A673 (cell line): ENCODE data around the gene PLEKHG4. TPM values are rescaled to one million over a fixed set of nuclear protein-coding genes. Genes with fewer than 3 reads are reported as not detected.
A peak's percentile ranks its signal among the peaks of the same experiment; 100 is the strongest.

ENCODE experiments used
- BruUV-seq: library from RNA; stranded (reverse); fragments of 400-500 nt; replicated peaks from 2 replicates; lab custom pipeline; 2021; lab: Mats Ljungman, UMichigan
- CTCF ChIA-PET: fragments of 300-600 bp; sonication (Branson Sonifier 250); formaldehyde crosslinking; loops from one replicate; lab custom pipeline; 2022; ENCODE audit warnings: antibody characterized with exemption; lab: Charles Lee
- POLR2A ChIA-PET: fragments of 300-600 bp; sonication (Branson Sonifier 250); formaldehyde crosslinking; loops from one replicate; lab custom pipeline; 2022; ENCODE audit warnings: antibody characterized with exemption; ENCODE audit not compliant: low non-redundant PET; lab: Charles Lee
- DNase-seq: peaks from one replicate; pipeline ENCODE4 v3.0.0-alpha.2; 2015; ENCODE audit warnings: low spot score
- H3K27ac ChIP-seq: fragments of 200-600 bp; sonication (generic); 2 replicates; pipeline ENCODE4 v1.5.1; 2016; ENCODE audit warnings: mixed run types, low read depth, mild to moderate bottlenecking, mixed read lengths, antibody characterized with exemption, low read length; ENCODE audit not compliant: poor library complexity, severe bottlenecking
- H3K27me3 ChIP-seq: fragments of 200-600 bp; sonication (generic); replicated peaks from 2 replicates; pipeline ENCODE4 v1.6.1; 2017; ENCODE audit warnings: mixed run types, low read depth, mild to moderate bottlenecking, mixed read lengths, antibody characterized with exemption, low read length; ENCODE audit not compliant: insufficient read depth, poor library complexity
- H3K36me3 ChIP-seq: fragments of 200-600 bp; sonication (generic); 2 replicates; pipeline ENCODE4 v1.6.1; 2016; ENCODE audit warnings: mixed run types, mild to moderate bottlenecking, mixed read lengths, antibody characterized with exemption, low read length; ENCODE audit not compliant: insufficient read depth, poor library complexity, severe bottlenecking
- H3K4me1 ChIP-seq: fragments of 200-600 bp; sonication (generic); 2 replicates; pipeline ENCODE4 v1.6.1; 2017; ENCODE audit warnings: mixed run types, mild to moderate bottlenecking, mixed read lengths, antibody characterized with exemption, low read length; ENCODE audit not compliant: insufficient read depth, poor library complexity, severe bottlenecking
- H3K4me3 ChIP-seq: fragments of 200-600 bp; sonication (generic); 2 replicates; pipeline ENCODE4 v1.5.1; 2016; ENCODE audit warnings: low read depth, mixed run types, mild to moderate bottlenecking, mixed read lengths, low read length; ENCODE audit not compliant: poor library complexity, severe bottlenecking
- H3K9me3 ChIP-seq: fragments of 200-600 bp; sonication (generic); 2 replicates; pipeline ENCODE4 v1.6.1; 2016; ENCODE audit warnings: mixed run types, low read depth, mild to moderate bottlenecking, mixed read lengths, antibody characterized with exemption, low read length; ENCODE audit not compliant: poor library complexity, severe bottlenecking
- EZH2 ChIP-seq: fragments of 200-600 bp; sonication (generic); IDR thresholded peaks from 2 replicates; pipeline ENCODE4 v1.6.1; 2017; ENCODE audit warnings: borderline replicate concordance, low read depth, mild to moderate bottlenecking, mixed read lengths, antibody characterized with exemption, low read length; ENCODE audit not compliant: poor library complexity, severe bottlenecking
- intact Hi-C: fragments of 100-400 bp; cut with micrococcal nuclease; formaldehyde crosslinking; loops from one replicate; pipeline ENCODE4 v1.10.0; 2022; ENCODE audit not compliant: unreplicated experiment
- total RNA-seq: library from RNA; stranded (reverse); gene quantifications from 2 replicates; pipeline ENCODE4 v1.2.3, GENCODE V29; 2021
- TF ChIP-seq, protein P1 (sequence below): fragments of 300-800, 200-600 bp; sonication (generic); conservative IDR thresholded peaks from 2 replicates; pipeline ENCODE4 v1.5.1; 2017; ENCODE audit warnings: low read depth, mild to moderate bottlenecking, antibody characterized with exemption, low read length, moderate library complexity, mixed read lengths

PLEKHG4 gene
- total RNA-seq, 1 experiment from 2014 or later = 5.8 TPM

DNA sequence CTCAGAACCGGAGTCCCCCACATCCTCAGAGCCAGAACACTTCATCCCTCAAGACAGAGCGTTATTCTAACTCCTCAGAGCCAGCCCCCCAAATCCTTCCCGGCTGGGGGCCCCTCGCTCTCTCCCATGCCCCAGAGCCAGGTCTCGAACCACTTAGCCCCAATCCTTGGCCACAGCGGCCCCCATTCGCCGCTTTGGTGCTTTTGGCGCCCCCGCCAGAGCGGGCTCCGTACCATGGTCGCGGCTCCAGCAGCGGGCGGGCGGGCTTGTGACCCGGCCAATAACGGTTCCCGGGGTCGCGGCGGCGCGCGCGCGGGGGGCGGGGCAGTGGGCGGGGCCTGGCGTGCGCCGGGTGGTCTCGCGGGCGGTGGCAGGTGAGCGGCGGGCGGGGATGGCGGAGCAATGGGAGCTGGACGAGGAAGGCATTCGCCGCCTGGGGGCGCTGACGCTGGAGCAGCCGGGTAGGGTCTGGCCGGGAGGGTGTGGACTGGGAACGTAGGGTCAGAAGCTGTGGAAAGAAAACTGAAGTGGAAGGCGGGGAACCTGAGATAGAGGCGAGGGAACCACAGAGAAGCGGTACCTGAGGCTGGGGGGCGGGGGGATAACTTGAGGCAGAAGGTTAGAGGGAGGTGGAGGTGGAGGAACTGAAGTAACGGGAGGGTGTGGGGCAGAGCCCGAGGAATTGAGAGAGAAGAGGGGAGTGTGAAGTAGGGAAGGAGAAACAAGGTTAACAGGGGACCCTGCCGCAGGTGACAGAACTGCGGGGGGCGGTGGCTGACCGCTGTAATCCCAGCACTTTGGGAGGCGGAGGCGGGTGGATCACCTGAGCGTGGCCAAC is 47.4 kb downstream of the PLEKHG4 start, which contains the start of the genes KCTD19 and LRRC36:
Gene KCTD19, minus strand, starts transcription at position 270 of the 838 bp plus-strand sequence. Its CDS starts 34 bp downstream, at position 236.
Gene LRRC36, plus strand, starts transcription at position 344 of the 838 bp plus-strand sequence. Its CDS starts 48 bp downstream, at position 392.
- no peaks in the 10 kb centered on the region for H3K4me1 ChIP-seq
- TF ChIP-seq EZH2 = no peak
- TF ChIP-seq, protein P1, sequence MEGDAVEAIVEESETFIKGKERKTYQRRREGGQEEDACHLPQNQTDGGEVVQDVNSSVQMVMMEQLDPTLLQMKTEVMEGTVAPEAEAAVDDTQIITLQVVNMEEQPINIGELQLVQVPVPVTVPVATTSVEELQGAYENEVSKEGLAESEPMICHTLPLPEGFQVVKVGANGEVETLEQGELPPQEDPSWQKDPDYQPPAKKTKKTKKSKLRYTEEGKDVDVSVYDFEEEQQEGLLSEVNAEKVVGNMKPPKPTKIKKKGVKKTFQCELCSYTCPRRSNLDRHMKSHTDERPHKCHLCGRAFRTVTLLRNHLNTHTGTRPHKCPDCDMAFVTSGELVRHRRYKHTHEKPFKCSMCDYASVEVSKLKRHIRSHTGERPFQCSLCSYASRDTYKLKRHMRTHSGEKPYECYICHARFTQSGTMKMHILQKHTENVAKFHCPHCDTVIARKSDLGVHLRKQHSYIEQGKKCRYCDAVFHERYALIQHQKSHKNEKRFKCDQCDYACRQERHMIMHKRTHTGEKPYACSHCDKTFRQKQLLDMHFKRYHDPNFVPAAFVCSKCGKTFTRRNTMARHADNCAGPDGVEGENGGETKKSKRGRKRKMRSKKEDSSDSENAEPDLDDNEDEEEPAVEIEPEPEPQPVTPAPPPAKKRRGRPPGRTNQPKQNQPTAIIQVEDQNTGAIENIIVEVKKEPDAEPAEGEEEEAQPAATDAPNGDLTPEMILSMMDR = peak; percentile 68
- intact Hi-C loops = no loop called here
- ChIA-PET CTCF (interaction anchor here (0.6 to 1.1 kb wide), 5 partner anchors 22 to 134 kb away, joined by 3 to 20 read pairs (median 3); no protein-coding TSS in a partner anchor), POLR2A (no interaction called here)
- peak within 1 kb of the TSS; percentile 57 for H3K4me3 ChIP-seq
- peaks cover 19% of the 10 kb centered on the region for H3K27me3 ChIP-seq
- H3K36me3 ChIP-seq = no peaks in the 10 kb centered on the region
- no peak within 1 kb of the TSS for H3K27ac ChIP-seq
- peak; percentile 67 for DNase-seq
- no peaks in the 10 kb centered on the region for H3K9me3 ChIP-seq
- no TSS peak for BruUV-seq

DNA sequence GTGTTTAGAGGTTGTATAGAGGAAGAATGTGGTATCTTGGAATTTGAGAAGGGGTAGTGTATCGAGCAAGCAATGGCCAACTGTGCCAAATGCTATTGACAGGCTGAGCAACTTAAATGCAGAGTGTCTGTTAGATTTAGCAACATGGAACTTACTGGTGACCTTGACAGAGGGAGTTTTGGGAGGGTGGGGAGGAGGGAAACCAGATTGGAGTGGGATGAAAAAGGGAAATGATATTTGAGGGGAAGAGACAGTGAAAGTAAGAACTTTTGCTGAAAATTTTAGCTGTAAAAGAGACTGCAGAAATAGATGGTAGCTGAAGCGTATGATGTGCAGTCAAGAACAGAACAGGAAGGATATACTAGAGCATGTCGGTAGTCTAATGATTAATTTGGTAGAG is 48.4 kb downstream of the PLEKHG4 start:
- Histone ChIP-seq H3K9me3 (no peaks in the 10 kb centered on the region), H3K27me3 (peaks cover 13% of the 10 kb centered on the region), H3K4me3 (no peak overlapping the region), H3K4me1 (no peaks in the 10 kb centered on the region), H3K36me3 (no peaks in the 10 kb centered on the region), H3K27ac (no peak overlapping the region)
- intact Hi-C loops = no loop called here
- DNase-seq = no peak
- CTCF ChIA-PET = interaction anchor here (0.8 kb wide), 1 partner anchor 68 kb away, joined by 3 read pairs; no protein-coding TSS in a partner anchor
- BruUV-seq = no TSS peak
- POLR2A ChIA-PET = no interaction called here
- TF ChIP-seq, protein P1 = no peak
- TF ChIP-seq EZH2 = no peak

DNA sequence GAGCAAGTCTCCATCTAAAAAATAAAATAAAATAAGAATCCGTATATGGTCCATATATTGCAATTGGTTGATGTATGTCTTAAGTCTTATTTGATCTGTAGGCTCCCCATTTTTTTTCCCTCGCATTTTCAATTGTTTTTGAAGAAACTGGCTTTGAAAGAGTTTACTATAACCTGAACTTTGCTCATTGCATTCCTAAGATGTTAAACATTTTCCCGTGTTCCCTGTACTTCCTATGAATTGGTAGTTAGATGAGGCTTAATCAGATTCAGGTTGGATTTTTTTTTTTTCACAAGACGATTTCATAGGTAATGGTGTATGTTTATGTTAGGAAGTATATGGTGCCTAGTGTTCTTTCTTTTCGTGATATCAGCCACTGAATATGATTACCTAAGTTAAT is 50.6 kb downstream of the PLEKHG4 start:
- Histone ChIP-seq H3K36me3 (no peaks in the 10 kb centered on the region), H3K27ac (no peak overlapping the region), H3K4me1 (no peaks in the 10 kb centered on the region), H3K27me3 (peaks cover under 1% of the 10 kb centered on the region), H3K9me3 (no peaks in the 10 kb centered on the region), H3K4me3 (no peak overlapping the region)
- CTCF ChIA-PET = no interaction called here
- POLR2A ChIA-PET = no interaction called here
- no peak for DNase-seq
- intact Hi-C loops = no loop called here
- no TSS peak for BruUV-seq
- TF ChIP-seq, protein P1 = no peak
- TF ChIP-seq EZH2 = no peak
